ENCODE measurements around the gene ARGFX.
"Not testable (repeated sequence)": the region's sequence is repeated elsewhere in the genome, so short reads cannot be mapped to it uniquely, and the experiment has no call there.

The ARGFX gene

GRCh38 chr3:121599900-121600299 lies 32.2 kb downstream of the ARGFX start:
- not testable (repeated sequence) for DNase-seq (ENCODE audit: low read depth)

- DNase-seq (ENCODE audit: low read depth), result no peak
Measured at GRCh38 chr3:121601212-121601812, 33.6 kb downstream of the ARGFX start.

GRCh38 chr3:121604759-121605158 lies 37.0 kb downstream of the ARGFX start:
- no peak for DNase-seq (ENCODE audit: low read depth)

- DNase-seq (ENCODE audit: low read depth), result no peak
Measured at GRCh38 chr3:121606106-121606505, 38.4 kb downstream of the ARGFX start.

All from stromal cell of bone marrow (primary cell).